RWPE1 (cell line): Measurements from ENCODE around the gene WDR38.

ENCODE experiments used
- CTCF ChIA-PET: fragments of 350-600 bp; sonication (Branson Sonifier 250); formaldehyde crosslinking; extraction: SDS; loops from one replicate; lab custom pipeline; 2021; lab: Yijun Ruan, JAX
- POLR2A ChIA-PET: fragments of 400-600 bp; formaldehyde crosslinking; extraction: SDS; loops from one replicate; lab custom pipeline; 2020; ENCODE audit warnings: antibody characterized with exemption; ENCODE audit not compliant: low non-redundant PET; lab: Yijun Ruan, JAX
- DNase-seq: peaks from one replicate; pipeline ENCODE4 v3.0.0; 2012; ENCODE audit warnings: low spot score
- H3K27ac ChIP-seq: fragments of 450-650 bp; 2 replicates; pipeline ENCODE4 v1.5.1; 2017
- CTCF ChIP-seq: fragments of 450-650 bp; conservative IDR thresholded peaks from 2 replicates; pipeline ENCODE4 v1.5.1; 2017; ENCODE audit warnings: low read depth, mild to moderate bottlenecking

WDR38 gene

GRCh38 chr9:124890179-124890578, 36.9 kb downstream of the WDR38 start:
- ChIA-PET CTCF (interaction anchor here (1.5 kb wide), 1 partner anchor 37 kb away, joined by 9 read pairs; the partner anchor contains the start of gene WDR38), POLR2A (no interaction called here)
- no peak for TF ChIP-seq CTCF
- no peak for DNase-seq
- no peak overlapping the region for H3K27ac ChIP-seq

GRCh38 chr9:124894035-124894740, 40.9 kb downstream of the WDR38 start:
- POLR2A ChIA-PET, result interaction anchor here (0.6 to 0.7 kb wide), 2 partner anchors 33 to 40 kb away, joined by 3 to 4 read pairs; partner anchors contain the start of genes ARPC5L and RPL35
- H3K27ac ChIP-seq, result no peak overlapping the region
- CTCF ChIA-PET, result interaction anchor here (0.5 to 2.4 kb wide), 11 partner anchors 9 to 357 kb away, joined by 3 to 13 read pairs (median 4); partner anchors contain the start of gene WDR38
- TF ChIP-seq CTCF, result no peak
- DNase-seq, result no peak

GRCh38 chr9:124894741-124895170, 41.5 kb downstream of the WDR38 start:
- ChIA-PET CTCF (interaction anchor here (0.8 to 2.4 kb wide), 5 partner anchors 9 to 120 kb away, joined by 3 to 13 read pairs (median 5); partner anchors contain the start of gene WDR38), POLR2A (no interaction called here)
- no peak overlapping the region for H3K27ac ChIP-seq
- peak; percentile 56 for TF ChIP-seq CTCF
- DNase-seq, result peak; percentile 48

- H3K27ac ChIP-seq, result no peak overlapping the region
- POLR2A ChIA-PET, result no interaction called here
- CTCF ChIA-PET, result no interaction called here
- no peak for TF ChIP-seq CTCF
- DNase-seq, result no peak
Observed at GRCh38 chr9:124897570-124898460, 44.6 kb downstream of the WDR38 start.

GRCh38 chr9:124899845-124900244, 46.6 kb downstream of the WDR38 start:
- H3K27ac ChIP-seq, result peak overlapping the region; percentile 59
- DNase-seq, result peak; percentile 70
- POLR2A ChIA-PET, result interaction anchor here (0.7 kb wide), 1 partner anchor 73 kb away, joined by 4 read pairs; no protein-coding TSS in a partner anchor
- CTCF ChIA-PET, result interaction anchor here (0.7 kb wide), 1 partner anchor 127 kb away, joined by 3 read pairs; no protein-coding TSS in a partner anchor
- no peak for TF ChIP-seq CTCF

- TF ChIP-seq CTCF, result no peak
- ChIA-PET POLR2A (no interaction called here), CTCF (no interaction called here)
- DNase-seq, result no peak
- no peak overlapping the region for H3K27ac ChIP-seq
Observed at GRCh38 chr9:124906966-124907365, 53.7 kb downstream of the WDR38 start.
